ENCODE data around the gene MZT2B. TPM values are rescaled to one million over a fixed set of nuclear protein-coding genes. Genes with fewer than 3 reads are reported as not detected.
"Not testable (repeated sequence)": the region's sequence is repeated elsewhere in the genome, so short reads cannot be mapped to it uniquely, and the experiment has no call there.

The MZT2B gene
- total and polyA plus RNA-seq, 2 donors (not counting 1 experiment from before 2014, with no cell fraction given) = 119 to 152 TPM

DNA sequence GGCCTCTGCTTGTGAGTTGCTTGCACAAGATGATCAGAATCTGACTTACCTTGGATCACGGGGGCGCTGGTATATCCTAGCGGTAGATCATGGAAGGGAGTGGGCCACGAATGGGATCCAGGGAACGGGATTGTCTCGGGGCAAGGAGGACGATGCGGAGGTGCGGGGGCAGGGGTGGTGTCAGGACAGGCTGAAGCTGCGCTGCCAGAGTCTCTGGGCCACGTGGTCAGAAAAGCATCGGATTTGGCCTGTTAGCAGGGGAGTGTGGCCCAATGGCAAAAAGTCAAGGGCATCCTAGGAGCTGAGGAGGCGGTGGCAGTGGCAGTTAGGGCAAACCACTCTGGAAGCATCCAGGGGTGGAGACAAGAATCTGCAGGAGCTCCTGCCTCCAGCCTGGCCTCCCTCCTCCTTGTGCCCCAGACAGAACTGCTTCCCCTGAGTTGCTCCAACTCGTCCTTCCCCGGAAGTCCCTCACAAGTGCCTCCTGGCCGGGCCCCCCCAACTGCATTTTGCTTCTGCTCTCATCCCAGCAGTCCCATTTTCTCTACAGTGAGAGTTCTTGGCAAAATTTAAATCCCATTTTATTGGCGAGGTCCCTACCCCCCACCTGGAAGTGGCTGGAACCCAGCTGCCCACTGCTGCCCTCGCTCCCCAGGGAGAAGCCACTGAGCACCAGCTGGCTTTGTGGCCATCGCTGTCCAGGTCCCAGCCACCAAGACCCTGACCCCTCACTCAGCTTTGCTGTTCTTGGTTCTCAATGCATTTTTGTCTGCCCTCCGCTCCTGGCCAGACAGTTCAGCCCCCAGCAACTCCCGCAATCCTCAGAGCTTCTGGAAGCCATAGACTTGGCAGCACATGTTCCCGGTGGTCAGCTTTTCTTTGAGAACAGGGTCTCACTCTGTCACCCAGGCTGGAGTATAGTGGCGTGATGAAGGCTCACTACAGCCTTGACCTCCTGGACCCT lies 31.6 kb upstream of the MZT2B start:
- H3K27ac ChIP-seq (ENCODE audit: low read length in 2 of 2) = no peak overlapping the region
- no peak overlapping the region for H2AFZ ChIP-seq (ENCODE audit: insufficient read depth, low read depth, low read length, poor library complexity, severe bottlenecking)
- H3K4me1 ChIP-seq (ENCODE audit: control insufficient read depth in 2 of 2, insufficient read depth in 2 of 2, low read length in 2 of 2) = no peaks in the 10 kb centered on the region
- peaks cover 4% of the 10 kb centered on the region for H3K27me3 Mint-ChIP-seq
- peaks cover 0 to 1% (median 0%) of the 10 kb centered on the region in 4 experiments for H3K27me3 ChIP-seq (replicated peaks in 1 of 4; ENCODE audit: control extremely low read depth in 1 of 4, control insufficient read depth in 3 of 4, insufficient read depth in 4 of 4, low read length in 3 of 4)
- intact Hi-C loops (cut with micrococcal nuclease) = no loop called here
- H3K4me3 Mint-ChIP-seq = no peak overlapping the region
- H4K20me1 ChIP-seq (ENCODE audit: control insufficient read depth, insufficient read depth, low read length, poor library complexity, severe bottlenecking) = no peaks in the 10 kb centered on the region
- TF ChIP-seq, protein P1, sequence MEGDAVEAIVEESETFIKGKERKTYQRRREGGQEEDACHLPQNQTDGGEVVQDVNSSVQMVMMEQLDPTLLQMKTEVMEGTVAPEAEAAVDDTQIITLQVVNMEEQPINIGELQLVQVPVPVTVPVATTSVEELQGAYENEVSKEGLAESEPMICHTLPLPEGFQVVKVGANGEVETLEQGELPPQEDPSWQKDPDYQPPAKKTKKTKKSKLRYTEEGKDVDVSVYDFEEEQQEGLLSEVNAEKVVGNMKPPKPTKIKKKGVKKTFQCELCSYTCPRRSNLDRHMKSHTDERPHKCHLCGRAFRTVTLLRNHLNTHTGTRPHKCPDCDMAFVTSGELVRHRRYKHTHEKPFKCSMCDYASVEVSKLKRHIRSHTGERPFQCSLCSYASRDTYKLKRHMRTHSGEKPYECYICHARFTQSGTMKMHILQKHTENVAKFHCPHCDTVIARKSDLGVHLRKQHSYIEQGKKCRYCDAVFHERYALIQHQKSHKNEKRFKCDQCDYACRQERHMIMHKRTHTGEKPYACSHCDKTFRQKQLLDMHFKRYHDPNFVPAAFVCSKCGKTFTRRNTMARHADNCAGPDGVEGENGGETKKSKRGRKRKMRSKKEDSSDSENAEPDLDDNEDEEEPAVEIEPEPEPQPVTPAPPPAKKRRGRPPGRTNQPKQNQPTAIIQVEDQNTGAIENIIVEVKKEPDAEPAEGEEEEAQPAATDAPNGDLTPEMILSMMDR (IDR thresholded peaks at IDR 0.05) = no peak
- no peak for TF ChIP-seq EZH2 (IDR thresholded peaks at IDR 0.05; ENCODE audit: borderline replicate concordance, insufficient read depth, low read depth, low read length, poor library complexity, severe bottlenecking)
- CTCF ChIA-PET = no interaction called here
- H3K36me3 ChIP-seq (replicated peaks in 1 of 2; ENCODE audit: control extremely low read depth in 1 of 2, control insufficient read depth in 1 of 2, extremely low read depth in 1 of 2, insufficient read depth in 2 of 2, low read length in 1 of 2) = peaks cover 0 to 13% of the 10 kb centered on the region in 2 experiments
- 98% methylated on average over 22 of the region's 23 CpGs for WGBS (ENCODE audit: insufficient coverage)
- H3K4me1 Mint-ChIP-seq = peaks cover 2% of the 10 kb centered on the region
- ATAC-seq (ENCODE audit: low read depth) = no peak
- H3K4me3 ChIP-seq (ENCODE audit: control extremely low read depth in 1 of 5, extremely low read depth in 1 of 5, insufficient read depth in 1 of 5, low read depth in 2 of 5, low read length in 4 of 5) = no peak overlapping the region
- POLR2A ChIA-PET = no interaction called here
- H3K27ac Mint-ChIP-seq = no peak overlapping the region
- H3K9me3 Mint-ChIP-seq (ENCODE audit: insufficient read depth) = no peaks in the 10 kb centered on the region
- DNase-seq = no peak
- H3K9ac ChIP-seq (ENCODE audit: low read length) = no peak overlapping the region
- no peak overlapping the region for H3K4me2 ChIP-seq (replicated peaks; ENCODE audit: low read depth, low read length, poor library complexity, severe bottlenecking)
- H3K9me3 ChIP-seq (ENCODE audit: control extremely low read depth in 1 of 3, control insufficient read depth in 2 of 3, insufficient read depth in 1 of 3, low read length in 2 of 3) = no peaks in the 10 kb centered on the region
- no peaks in the 10 kb centered on the region for H3K79me2 ChIP-seq (ENCODE audit: control insufficient read depth, insufficient read depth, low read length)

DNA sequence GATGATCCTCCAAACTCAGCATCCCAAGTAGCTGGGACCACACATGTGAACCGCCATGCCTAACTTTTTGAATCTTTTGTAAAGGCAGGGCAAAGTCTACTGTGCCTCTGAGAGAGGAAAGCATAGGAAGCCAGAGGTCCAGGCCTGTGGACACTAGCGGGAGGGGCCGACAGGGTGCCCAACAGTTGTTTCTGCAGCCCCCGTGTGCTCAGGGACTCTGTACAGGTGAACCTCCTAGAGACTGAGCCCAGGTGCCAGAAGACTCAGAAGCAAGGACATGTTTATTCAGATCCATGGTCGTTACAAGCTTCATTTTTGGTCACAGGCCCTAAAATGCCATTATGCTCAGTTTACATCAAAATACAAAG lies 30.9 kb upstream of the MZT2B start:
- H3K27ac Mint-ChIP-seq; H3K9me3 Mint-ChIP-seq (ENCODE audit: insufficient read depth); H3K4me3 ChIP-seq (ENCODE audit: control extremely low read depth in 1 of 5, extremely low read depth in 1 of 5, insufficient read depth in 1 of 5, low read depth in 2 of 5, low read length in 4 of 5); H3K4me1 ChIP-seq (ENCODE audit: control insufficient read depth in 2 of 2, insufficient read depth in 2 of 2, low read length in 2 of 2); H3K4me3 Mint-ChIP-seq; H3K27me3 Mint-ChIP-seq; POLR2A ChIA-PET; CTCF ChIA-PET; H3K4me2 ChIP-seq (replicated peaks; ENCODE audit: low read depth, low read length, poor library complexity, severe bottlenecking); H3K9me3 ChIP-seq (ENCODE audit: control extremely low read depth in 1 of 3, control insufficient read depth in 2 of 3, insufficient read depth in 1 of 3, low read length in 2 of 3); H3K4me1 Mint-ChIP-seq; H3K27me3 ChIP-seq (replicated peaks in 1 of 4; ENCODE audit: control extremely low read depth in 1 of 4, control insufficient read depth in 3 of 4, insufficient read depth in 4 of 4, low read length in 3 of 4); H2AFZ ChIP-seq (ENCODE audit: insufficient read depth, low read depth, low read length, poor library complexity, severe bottlenecking); H4K20me1 ChIP-seq (ENCODE audit: control insufficient read depth, insufficient read depth, low read length, poor library complexity, severe bottlenecking); H3K9ac ChIP-seq (ENCODE audit: low read length); H3K27ac ChIP-seq (ENCODE audit: low read length in 2 of 2); H3K79me2 ChIP-seq (ENCODE audit: control insufficient read depth, insufficient read depth, low read length); ATAC-seq (ENCODE audit: low read depth); intact Hi-C loops (cut with micrococcal nuclease); DNase-seq: not testable (repeated sequence)
- H3K36me3 ChIP-seq (replicated peaks in 1 of 2; ENCODE audit: control extremely low read depth in 1 of 2, control insufficient read depth in 1 of 2, extremely low read depth in 1 of 2, insufficient read depth in 2 of 2, low read length in 1 of 2) = peaks cover 0 to 13% of the 10 kb centered on the region in 2 experiments
- 100% methylated on average over 3 of the region's 5 CpGs for WGBS (ENCODE audit: insufficient coverage)

DNA sequence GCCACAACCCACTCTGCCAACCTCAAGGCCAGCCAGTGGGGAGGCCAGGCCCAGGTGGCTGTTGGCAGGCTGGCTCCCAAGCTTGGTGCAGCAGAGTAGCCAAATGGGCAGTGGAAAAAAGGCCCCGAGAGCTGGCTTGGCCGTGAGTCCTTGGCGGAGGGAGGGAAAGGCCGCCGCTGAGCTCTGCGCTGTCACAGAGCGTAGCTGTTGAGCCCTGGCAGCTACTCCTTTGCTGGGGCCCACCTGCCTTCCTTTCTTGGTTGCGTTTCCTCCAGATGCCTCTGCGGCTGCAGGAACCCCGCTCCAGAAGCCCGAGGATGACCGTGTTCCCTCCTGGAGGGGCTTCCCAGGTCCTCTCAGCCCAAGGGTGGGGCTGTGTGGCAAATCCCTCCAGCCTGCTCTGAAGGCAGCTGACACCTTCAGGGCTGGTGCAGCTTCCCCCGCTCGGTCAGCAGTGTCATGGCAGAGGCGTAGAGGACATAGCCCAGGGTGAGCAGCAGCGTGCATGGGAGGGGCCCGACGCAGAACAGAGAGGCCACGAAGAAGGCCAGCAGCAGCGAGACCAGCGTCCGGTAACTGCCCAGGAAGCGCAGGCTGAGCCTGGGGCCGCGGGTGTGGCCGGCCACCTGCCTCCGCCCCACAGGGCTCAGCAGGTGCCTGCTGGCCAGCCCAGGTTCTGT lies 29.8 kb upstream of the MZT2B start:
- H3K27me3 Mint-ChIP-seq; ATAC-seq (ENCODE audit: low read depth); H3K27ac ChIP-seq (ENCODE audit: low read length in 2 of 2); H3K27me3 ChIP-seq (replicated peaks in 1 of 4; ENCODE audit: control extremely low read depth in 1 of 4, control insufficient read depth in 3 of 4, insufficient read depth in 4 of 4, low read length in 3 of 4); POLR2A ChIA-PET; H3K27ac Mint-ChIP-seq; H3K4me2 ChIP-seq (replicated peaks; ENCODE audit: low read depth, low read length, poor library complexity, severe bottlenecking); H3K9ac ChIP-seq (ENCODE audit: low read length); H3K9me3 Mint-ChIP-seq (ENCODE audit: insufficient read depth); DNase-seq; H3K4me3 ChIP-seq (ENCODE audit: control extremely low read depth in 1 of 5, extremely low read depth in 1 of 5, insufficient read depth in 1 of 5, low read depth in 2 of 5, low read length in 4 of 5); intact Hi-C loops (cut with micrococcal nuclease); H3K4me1 ChIP-seq (ENCODE audit: control insufficient read depth in 2 of 2, insufficient read depth in 2 of 2, low read length in 2 of 2); H3K4me3 Mint-ChIP-seq; H3K79me2 ChIP-seq (ENCODE audit: control insufficient read depth, insufficient read depth, low read length); H3K9me3 ChIP-seq (ENCODE audit: control extremely low read depth in 1 of 3, control insufficient read depth in 2 of 3, insufficient read depth in 1 of 3, low read length in 2 of 3); H2AFZ ChIP-seq (ENCODE audit: insufficient read depth, low read depth, low read length, poor library complexity, severe bottlenecking); H4K20me1 ChIP-seq (ENCODE audit: control insufficient read depth, insufficient read depth, low read length, poor library complexity, severe bottlenecking): not testable (repeated sequence)
- WGBS (ENCODE audit: insufficient coverage) = 97% methylated on average over 20 of the region's 27 CpGs
- H3K36me3 ChIP-seq (replicated peaks in 1 of 2; ENCODE audit: control extremely low read depth in 1 of 2, control insufficient read depth in 1 of 2, extremely low read depth in 1 of 2, insufficient read depth in 2 of 2, low read length in 1 of 2) = peaks cover 0 to 13% of the 10 kb centered on the region in 2 experiments
- CTCF ChIA-PET = interaction anchor here (1.0 kb wide), 1 partner anchor 216 kb away, joined by 4 read pairs; no protein-coding TSS in a partner anchor
- peaks cover 11% of the 10 kb centered on the region for H3K4me1 Mint-ChIP-seq
